Right lobe of liver (tissue), 6 donors: ENCODE results near the gene F12. TPM values are rescaled to one million over a fixed set of nuclear protein-coding genes. Genes with fewer than 3 reads are reported as not detected.
A peak's percentile ranks its signal among the peaks of the same experiment; 100 is the strongest.

ENCODE experiments used
- ATAC-seq, 4 donors: fragments of 200-7000 bp; cut with Tn5 transposase; one replicate each; pipeline ENCODE4 v1.9.1; 2020; ENCODE audit warnings: mild to moderate bottlenecking in 4 of 4, moderate library complexity in 4 of 4
- DNase-seq, 3 donors: peaks; one replicate each; pipeline ENCODE4 v3.0.0-alpha.2; 2020
- H3K27ac ChIP-seq, 3 donors: fragments of 200-600 bp; one replicate each; pipeline ENCODE4 v1.8.0; 2022
- H3K27me3 ChIP-seq, 2 donors: fragments of 200-600 bp; one replicate each; pipeline ENCODE4 v1.8.0; 2022
- H3K36me3 ChIP-seq, 4 donors: fragments of 200-600 bp; sonication (generic) in 1 of 4; one replicate each; pipeline versions ENCODE4 v1.5.1 to v1.8.0; 2017 to 2022; ENCODE audit warnings: control low read depth in 1 of 4
- H3K4me1 ChIP-seq, 4 donors: fragments of 200-600 bp; sonication (generic) in 1 of 4; one replicate each; pipeline versions ENCODE4 v1.5.1 to v1.8.0; 2017 to 2022; ENCODE audit warnings: control low read depth in 1 of 4
- H3K4me3 ChIP-seq, 3 donors: fragments of 200-600 bp; one replicate each; pipeline ENCODE4 v1.8.0; 2022
- H3K9me3 ChIP-seq, 4 donors: fragments of 200-600 bp; sonication (generic) in 1 of 4; one replicate each; pipeline versions ENCODE4 v1.5.1 to v1.8.0; 2017 to 2022; ENCODE audit warnings: control low read depth in 1 of 4
- CTCF ChIP-seq, 4 donors: fragments of 200-600 bp in 3 of 4; fragments of 450-650 bp in 1 of 4; IDR thresholded peaks; one replicate each; pipeline versions ENCODE4 v1.5.1 to v1.8.0; 2016 to 2022; ENCODE audit warnings: antibody characterized with exemption in 4 of 4, mild to moderate bottlenecking in 2 of 4
- POLR2A ChIP-seq: fragments of 450-650 bp; IDR thresholded peaks from one replicate; pipeline ENCODE4 v1.6.1; 2017; ENCODE audit warnings: antibody characterized with exemption, mild to moderate bottlenecking
- WGBS: methylation state at CpG from one replicate; pipeline ENCODE4 v1.1.6; 2018; ENCODE audit warnings: low coverage, low lambda C conversion rate; ENCODE audit not compliant: insufficient coverage; ENCODE audit errors: missing lambda C conversion rate; 5-methylcytosine and 5-hydroxymethylcytosine counted together
- intact Hi-C, 2 donors: fragments of 100-400 bp; cut with DNase I; formaldehyde crosslinking; loops; one replicate each; pipeline versions ENCODE4 v1.11.2 to v1.14.1; 2022
- total RNA-seq, 6 experiments: library from RNA; depleted of rRNA in 2 of 6; stranded (reverse); fragments of >200 nt in 2 of 6; fragmentation: NEBNext Ultra II Directional in 3 of 6; extraction: Animal tissue kit (Norgen Biotek cat#: 25700) in 3 of 6; gene quantifications; one replicate each; pipeline versions ENCODE4 v1.1.0 to v1.2.4, GENCODE V29; 2016 to 2023
- donor health status: DM: no; HTN: yes; CAD: no.
- donor health status: DM: no; HTN: no; CAD: no.
- donor health status: DM: no; HTN: no; CAD: no.
- donor health status: DM: no; HTN: yes; CAD: no.
- donor health status: DM: no; HTN: yes; CAD: no.

Gene F12
- total RNA-seq, 6 experiments from 2014 or later = 236 to 518 (median 365) TPM

GRCh38 chr5:177456976-177457851, 47.9 kb upstream of the F12 start:
- no peaks in the 10 kb centered on the region for H3K27me3 ChIP-seq
- ATAC-seq (peak; percentile 58 to 75 (median 70)), DNase-seq (peak; percentile 81 to 88 (median 86))
- TF ChIP-seq CTCF (IDR thresholded peaks at IDR 0.05) (peak; percentile 51 to 65 (median 59)), POLR2A (no peak)
- H3K36me3 ChIP-seq = no peaks in the 10 kb centered on the region
- H3K9me3 ChIP-seq = no peaks in the 10 kb centered on the region
- no peak overlapping the region for H3K4me3 ChIP-seq
- peaks cover 0 to 10% (median 3%) of the 10 kb centered on the region in 4 donors for H3K4me1 ChIP-seq
- intact Hi-C loops = loop anchor here in 1 of 2 donors (10.0 kb wide), 1 partner anchor 142 kb away; the partner anchor contains the start of gene MXD3
- H3K27ac ChIP-seq = no peak overlapping the region
- 72% methylated on average over 11 of the region's 24 CpGs for WGBS

- DNase-seq (peak in 1 of 3 donors; percentile 62), ATAC-seq (no peak)
- Histone ChIP-seq H3K27me3 (no peaks in the 10 kb centered on the region), H3K4me1 (peaks cover 0 to 10% (median 3%) of the 10 kb centered on the region in 4 donors), H3K36me3 (no peaks in the 10 kb centered on the region), H3K9me3 (no peaks in the 10 kb centered on the region), H3K4me3 (no peak overlapping the region), H3K27ac (no peak overlapping the region)
- WGBS = 21% methylated on average over 12 of the region's 12 CpGs
- intact Hi-C loops = loop anchor here in 1 of 2 donors (10.0 kb wide), 1 partner anchor 142 kb away; the partner anchor contains the start of gene MXD3
- TF ChIP-seq POLR2A (no peak), CTCF (IDR thresholded peaks at IDR 0.05) (no peak)
These were observed 47.2 kb upstream of the F12 start for GRCh38 chr5:177456591-177456964.

- WGBS = 0% methylated on average over 17 of the region's 76 CpGs
- Histone ChIP-seq H3K27ac (peak overlapping the region; percentile 36 to 65 (median 64)), H3K4me1 (peaks cover 0 to 10% (median 3%) of the 10 kb centered on the region in 4 donors), H3K36me3 (no peaks in the 10 kb centered on the region), H3K27me3 (no peaks in the 10 kb centered on the region), H3K9me3 (no peaks in the 10 kb centered on the region), H3K4me3 (peak overlapping the region; percentile 62 to 73 (median 66))
- TF ChIP-seq POLR2A = no peak
- TF ChIP-seq CTCF (IDR thresholded peaks at IDR 0.05) = peak; percentile 78 to 96 (median 91)
- intact Hi-C loops = loop anchor here in 1 of 2 donors (10.0 kb wide), 1 partner anchor 141 kb away; the partner anchor contains the start of gene MXD3
- peak; percentile 62 to 65 (median 64) for ATAC-seq
- peak; percentile 91 to 93 (median 92) for DNase-seq
These were observed 46.6 kb upstream of the F12 start for GRCh38 chr5:177455661-177456590.

GRCh38 chr5:177455036-177455660, 45.8 kb upstream of the F12 start:
- H3K36me3 ChIP-seq = no peaks in the 10 kb centered on the region
- peak overlapping the region; percentile 62 to 73 (median 66) for H3K4me3 ChIP-seq
- intact Hi-C loops = loop anchor here in 1 of 2 donors (10.0 kb wide), 1 partner anchor 140 kb away; the partner anchor contains the start of gene MXD3
- TF ChIP-seq CTCF (IDR thresholded peaks at IDR 0.05) = peak; percentile 74 to 80 (median 76)
- TF ChIP-seq POLR2A = peak; percentile 68
- WGBS = 0% methylated on average over 10 of the region's 80 CpGs
- DNase-seq (peak; percentile 88 to 91 (median 90)), ATAC-seq (peak; percentile 60 to 72 (median 63))
- peaks cover 0 to 10% (median 3%) of the 10 kb centered on the region in 4 donors for H3K4me1 ChIP-seq
- peak overlapping the region; percentile 36 to 65 (median 64) for H3K27ac ChIP-seq
- H3K27me3 ChIP-seq = no peaks in the 10 kb centered on the region
- no peaks in the 10 kb centered on the region for H3K9me3 ChIP-seq
